ENCODE results near the gene SNX13. TPM values are rescaled to one million over a fixed set of nuclear protein-coding genes. Genes with fewer than 3 reads are reported as not detected.

The SNX13 gene
- total and polyA plus RNA-seq, 2 donors (not counting 1 experiment from before 2014, with no cell fraction given), result 6.5 to 58.1 TPM

GRCh38 chr7:17985473-17986239 is 45.4 kb upstream of the SNX13 start:
- Histone ChIP-seq H3K4me2 (replicated peaks; ENCODE audit: low read depth, low read length, poor library complexity, severe bottlenecking) (no peak overlapping the region), H3K9ac (ENCODE audit: low read length) (no peak overlapping the region), H3K27ac (ENCODE audit: low read length in 2 of 2) (no peak overlapping the region), H4K20me1 (ENCODE audit: control insufficient read depth, insufficient read depth, low read length, poor library complexity, severe bottlenecking) (no peaks in the 10 kb centered on the region), H3K36me3 (replicated peaks in 1 of 2; ENCODE audit: control extremely low read depth in 1 of 2, control insufficient read depth in 1 of 2, extremely low read depth in 1 of 2, insufficient read depth in 2 of 2, low read length in 1 of 2) (no peaks in the 10 kb centered on the region), H3K4me1 (ENCODE audit: control insufficient read depth in 2 of 2, insufficient read depth in 2 of 2, low read length in 2 of 2) (no peaks in the 10 kb centered on the region), H3K9me3 (ENCODE audit: control extremely low read depth in 1 of 3, control insufficient read depth in 2 of 3, insufficient read depth in 1 of 3, low read length in 2 of 3) (no peaks in the 10 kb centered on the region), H3K79me2 (ENCODE audit: control insufficient read depth, insufficient read depth, low read length) (no peaks in the 10 kb centered on the region), H3K27me3 (replicated peaks in 1 of 4; ENCODE audit: control extremely low read depth in 1 of 4, control insufficient read depth in 3 of 4, insufficient read depth in 4 of 4, low read length in 3 of 4) (no peaks in the 10 kb centered on the region), H3K4me3 (ENCODE audit: control extremely low read depth in 1 of 5, extremely low read depth in 1 of 5, insufficient read depth in 1 of 5, low read depth in 2 of 5, low read length in 4 of 5) (no peak overlapping the region), H2AFZ (ENCODE audit: insufficient read depth, low read depth, low read length, poor library complexity, severe bottlenecking) (no peak overlapping the region)
- Mint-ChIP-seq H3K9me3 (ENCODE audit: insufficient read depth) (no peaks in the 10 kb centered on the region), H3K27ac (no peak overlapping the region), H3K27me3 (peaks cover 13% of the 10 kb centered on the region), H3K4me1 (peaks cover 10% of the 10 kb centered on the region), H3K4me3 (no peak overlapping the region)
- DNase-seq (no peak), ATAC-seq (ENCODE audit: low read depth) (no peak)
- TF ChIP-seq CTCF (IDR thresholded peaks at IDR 0.05), result no peak
- TF ChIP-seq EZH2 (IDR thresholded peaks at IDR 0.05; ENCODE audit: borderline replicate concordance, insufficient read depth, low read depth, low read length, poor library complexity, severe bottlenecking), result no peak
- POLR2A ChIA-PET, result no interaction called here
- WGBS (ENCODE audit: insufficient coverage), result 56% methylated on average over 1 of the region's 6 CpGs
- CTCF ChIA-PET, result no interaction called here
- intact Hi-C loops (cut with micrococcal nuclease), result no loop called here

- Histone ChIP-seq H3K4me3 (ENCODE audit: control extremely low read depth in 1 of 5, extremely low read depth in 1 of 5, insufficient read depth in 1 of 5, low read depth in 2 of 5, low read length in 4 of 5) (no peak overlapping the region), H3K27ac (ENCODE audit: low read length in 2 of 2) (no peak overlapping the region), H3K36me3 (replicated peaks in 1 of 2; ENCODE audit: control extremely low read depth in 1 of 2, control insufficient read depth in 1 of 2, extremely low read depth in 1 of 2, insufficient read depth in 2 of 2, low read length in 1 of 2) (no peaks in the 10 kb centered on the region), H3K27me3 (replicated peaks in 1 of 4; ENCODE audit: control extremely low read depth in 1 of 4, control insufficient read depth in 3 of 4, insufficient read depth in 4 of 4, low read length in 3 of 4) (no peaks in the 10 kb centered on the region), H2AFZ (ENCODE audit: insufficient read depth, low read depth, low read length, poor library complexity, severe bottlenecking) (no peak overlapping the region), H3K9ac (ENCODE audit: low read length) (no peak overlapping the region), H3K4me2 (replicated peaks; ENCODE audit: low read depth, low read length, poor library complexity, severe bottlenecking) (no peak overlapping the region), H3K4me1 (ENCODE audit: control insufficient read depth in 2 of 2, insufficient read depth in 2 of 2, low read length in 2 of 2) (no peaks in the 10 kb centered on the region), H3K79me2 (ENCODE audit: control insufficient read depth, insufficient read depth, low read length) (no peaks in the 10 kb centered on the region), H4K20me1 (ENCODE audit: control insufficient read depth, insufficient read depth, low read length, poor library complexity, severe bottlenecking) (no peaks in the 10 kb centered on the region), H3K9me3 (ENCODE audit: control extremely low read depth in 1 of 3, control insufficient read depth in 2 of 3, insufficient read depth in 1 of 3, low read length in 2 of 3) (no peaks in the 10 kb centered on the region)
- no peak for TF ChIP-seq EZH2 (IDR thresholded peaks at IDR 0.05; ENCODE audit: borderline replicate concordance, insufficient read depth, low read depth, low read length, poor library complexity, severe bottlenecking)
- Mint-ChIP-seq H3K4me3 (no peak overlapping the region), H3K9me3 (ENCODE audit: insufficient read depth) (no peaks in the 10 kb centered on the region), H3K27ac (no peak overlapping the region), H3K27me3 (peaks cover 9% of the 10 kb centered on the region), H3K4me1 (peaks cover 10% of the 10 kb centered on the region)
- ChIA-PET POLR2A (no interaction called here), CTCF (no interaction called here)
- WGBS (ENCODE audit: insufficient coverage), result no CpG with 5 or more reads among the region's 1 CpG
- ATAC-seq (ENCODE audit: low read depth) (no peak), DNase-seq (no peak)
- intact Hi-C loops (cut with micrococcal nuclease), result no loop called here
These were observed 44.0 kb upstream of the SNX13 start for GRCh38 chr7:17984288-17984687.
